G401 (cell line): ENCODE results near the gene USF1. TPM values are rescaled to one million over a fixed set of nuclear protein-coding genes. Genes with fewer than 3 reads are reported as not detected.
"Not testable (repeated sequence)": the region's sequence is repeated elsewhere in the genome, so short reads cannot be mapped to it uniquely, and the experiment has no call there.

Experiments used
- DNase-seq: peaks from one replicate; pipeline ENCODE4 v3.0.0-alpha.2; 2015; ENCODE audit warnings: low spot score
- in situ Hi-C: cut with HindIII; loops from 2 replicates; pipeline ENCODE4 v1.10.0; 2016; ENCODE audit warnings: low sequenced_read_pairs, mixed read lengths
- total RNA-seq: library from RNA; depleted of rRNA; stranded (reverse); fragments of >200 nt; shearing (Covaris generic); gene quantifications from 2 replicates; pipeline ENCODE4 v1.2.3, GENCODE V29; 2014

USF1 gene
- total RNA-seq, 1 experiment from 2014 or later = 108 TPM

DNA sequence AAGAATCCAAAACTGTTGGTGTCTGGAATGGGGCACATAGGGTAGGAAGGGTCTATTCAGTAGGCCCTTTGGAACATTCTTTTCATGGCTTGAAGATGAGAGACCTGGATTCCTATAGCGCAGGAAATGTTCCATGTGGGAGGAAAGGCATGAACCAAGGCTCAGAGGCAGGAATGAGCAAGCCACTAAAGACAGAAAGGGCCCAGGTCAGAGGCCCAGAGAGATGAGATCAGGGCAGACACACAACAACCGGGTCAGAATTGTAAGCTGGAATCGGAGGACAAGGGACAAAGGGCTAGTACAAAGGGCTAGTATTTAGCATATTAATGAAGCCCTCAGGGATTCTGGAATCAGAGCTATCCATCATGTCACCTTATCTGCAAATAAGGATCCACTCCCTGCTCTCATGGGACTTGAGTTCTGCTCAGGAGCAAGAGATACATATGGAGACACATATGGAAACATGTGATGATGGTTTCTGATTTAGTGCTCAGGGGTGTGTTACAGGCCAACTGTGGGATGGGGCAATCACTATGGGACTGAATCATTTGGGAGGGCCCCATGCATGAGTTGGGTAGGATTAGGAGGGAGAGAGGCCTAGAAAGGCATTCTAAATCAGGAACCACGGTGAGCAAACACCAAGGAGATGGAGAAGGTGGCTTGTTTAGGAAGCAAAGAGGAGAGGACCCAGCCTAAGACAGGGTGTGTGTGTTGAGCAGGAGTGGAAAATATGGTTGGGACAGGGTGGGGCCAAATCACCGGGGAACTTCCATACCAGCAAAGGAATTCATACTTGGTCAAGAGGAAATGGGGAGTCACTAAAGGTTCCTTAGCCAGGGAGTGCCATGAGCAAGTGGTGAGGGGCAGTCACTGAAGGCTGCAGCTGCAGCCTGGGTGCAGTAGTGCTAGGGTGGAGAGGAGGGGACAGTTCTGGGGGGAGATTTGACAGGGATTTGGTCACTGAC lies 34.9 kb upstream of the USF1 start:
- DNase-seq = no peak
- in situ Hi-C loops = no loop called here

DNA sequence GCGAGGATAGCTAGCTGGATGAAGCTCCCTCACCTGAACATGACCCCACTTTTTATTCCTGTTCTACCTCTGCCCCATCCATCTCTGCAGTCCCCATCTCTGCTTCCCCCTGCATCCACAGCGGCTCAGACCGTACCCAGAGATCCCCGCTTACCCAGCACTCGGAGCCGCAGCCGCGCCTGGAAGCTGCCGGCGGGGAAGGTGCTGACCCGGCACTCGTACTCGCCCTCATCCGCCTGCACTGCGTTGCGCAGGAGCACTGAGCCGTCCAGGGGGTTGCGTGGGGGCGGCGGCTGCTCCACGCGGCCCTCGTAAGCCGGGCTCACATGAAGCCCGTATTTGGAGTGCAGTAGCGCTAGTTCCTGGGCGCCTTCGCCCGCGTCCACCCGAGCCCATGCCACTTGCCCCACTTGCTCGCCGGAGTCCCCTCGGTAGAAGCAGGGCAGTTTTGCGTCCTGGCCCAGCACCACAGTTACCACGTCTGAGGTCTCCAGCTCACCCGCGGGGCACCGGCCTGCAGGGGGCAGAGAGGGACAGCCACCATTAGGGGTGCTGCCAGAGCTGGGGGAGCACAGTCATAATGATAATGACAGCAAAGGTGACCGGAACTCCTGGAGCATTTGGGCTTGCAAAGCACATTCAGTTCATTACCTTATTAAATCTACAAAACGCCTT lies 33.8 kb upstream of the USF1 start:
- no peak for DNase-seq
- in situ Hi-C loops = no loop called here

DNA sequence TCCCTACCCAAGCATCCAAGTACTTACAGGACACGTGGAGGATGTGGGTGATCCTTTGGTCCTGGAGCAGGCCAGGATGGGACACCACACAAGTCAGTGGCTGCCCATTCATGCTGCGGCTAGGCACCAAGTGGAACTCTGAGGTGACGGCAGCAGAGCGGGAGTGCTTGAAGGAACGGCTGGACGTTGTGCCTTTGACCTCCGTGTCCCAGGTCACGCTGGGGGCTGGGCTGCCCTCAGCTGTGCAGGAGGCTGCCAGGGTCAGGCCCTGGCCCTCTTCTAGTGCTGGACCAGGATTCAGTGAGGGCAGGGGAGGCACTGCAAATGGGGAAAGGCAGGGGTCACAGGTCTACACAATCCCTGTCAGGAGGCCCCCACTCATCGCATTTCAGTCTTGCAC lies 31.6 kb upstream of the USF1 start:
- no peak for DNase-seq
- in situ Hi-C loops = no loop called here

DNA sequence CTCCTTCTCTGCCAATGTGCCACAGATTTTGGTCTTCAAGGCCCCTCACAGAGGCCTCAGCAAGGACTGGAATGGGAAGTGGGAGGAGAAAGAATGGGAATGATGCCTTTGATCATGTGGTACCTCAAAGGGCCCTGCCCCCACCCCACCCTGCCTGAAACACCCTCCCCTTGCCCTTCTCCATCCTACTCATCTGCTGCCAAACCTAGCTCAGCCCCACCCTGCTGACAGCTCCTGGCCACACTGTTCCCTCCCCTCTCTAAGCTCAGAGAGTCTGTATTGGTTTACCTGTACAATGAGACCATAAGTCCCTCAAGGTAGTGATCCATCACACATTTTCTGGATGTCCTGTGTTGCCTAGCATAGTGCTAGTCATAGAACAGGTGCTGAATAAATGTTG lies 30.6 kb upstream of the USF1 start:
- no peak for DNase-seq

DNA sequence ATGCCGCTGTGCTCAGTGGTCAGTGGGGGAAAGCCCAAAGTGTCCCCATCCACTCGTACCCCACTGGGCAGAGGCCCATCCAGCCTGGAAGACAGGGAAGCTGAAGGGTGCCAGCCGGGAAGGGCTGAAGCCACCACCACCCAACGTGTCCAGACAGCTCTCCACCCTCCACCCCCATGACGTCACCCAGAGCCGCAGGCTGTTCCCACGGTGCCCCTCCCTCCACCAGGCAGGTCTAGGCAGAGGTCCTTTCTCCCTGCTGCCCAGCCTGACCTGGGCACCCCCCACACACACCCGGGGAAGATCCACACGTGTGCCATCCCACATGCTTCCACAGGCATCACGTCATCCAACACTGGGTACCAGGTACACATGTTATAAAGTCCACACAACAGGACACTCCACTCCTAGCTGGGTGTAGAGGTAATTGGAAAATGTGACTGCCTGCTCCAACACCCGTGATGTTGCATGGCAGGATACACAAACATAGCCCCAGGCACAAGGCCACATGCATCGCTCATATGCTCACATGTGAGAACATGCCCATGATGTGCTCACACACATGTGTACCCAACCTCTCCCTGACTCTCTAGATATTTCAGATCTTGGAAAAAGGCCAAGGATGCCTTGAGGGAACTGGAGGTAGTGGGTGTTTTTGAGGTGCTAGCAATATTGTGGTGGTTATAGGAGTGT lies 29.0 kb upstream of the USF1 start:
- DNase-seq = no peak
- in situ Hi-C loops = no loop called here

More for the DNA sequence above, 30.6 kb upstream of the USF1 start:
- in situ Hi-C loops = no loop called here

DNA sequence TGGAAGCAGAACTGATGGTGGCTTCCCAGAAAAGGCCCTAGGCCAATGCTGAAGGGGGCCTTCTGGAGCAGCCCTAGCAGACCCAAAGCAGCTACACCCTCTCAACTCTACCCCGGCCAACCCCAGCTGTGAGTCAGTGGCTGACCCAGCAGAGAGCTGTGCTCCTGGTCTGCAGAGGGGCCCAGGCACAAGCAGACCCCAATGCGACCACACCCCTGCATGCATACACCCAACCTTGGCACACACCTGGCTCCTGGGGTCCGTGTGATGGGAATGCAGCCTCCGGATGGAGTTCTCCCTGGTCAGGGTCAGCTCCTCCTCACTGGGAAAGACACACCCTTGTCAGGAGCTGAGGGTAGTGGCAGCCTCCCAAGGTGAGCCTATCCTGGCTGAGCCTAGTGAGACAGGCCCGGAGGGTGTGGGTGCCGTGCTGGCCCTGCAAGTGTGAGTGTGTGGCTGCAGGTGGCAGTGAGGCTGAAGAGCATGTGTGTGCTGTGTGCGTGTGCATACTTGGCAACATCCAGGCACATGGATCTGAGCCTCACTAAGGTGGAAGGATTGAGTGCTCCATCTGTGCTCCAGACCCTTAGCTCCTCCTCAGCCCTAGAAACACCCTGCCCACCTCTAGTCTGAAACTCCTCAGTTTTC lies 27.8 kb upstream of the USF1 start:
- in situ Hi-C loops = no loop called here
- no peak for DNase-seq

DNA sequence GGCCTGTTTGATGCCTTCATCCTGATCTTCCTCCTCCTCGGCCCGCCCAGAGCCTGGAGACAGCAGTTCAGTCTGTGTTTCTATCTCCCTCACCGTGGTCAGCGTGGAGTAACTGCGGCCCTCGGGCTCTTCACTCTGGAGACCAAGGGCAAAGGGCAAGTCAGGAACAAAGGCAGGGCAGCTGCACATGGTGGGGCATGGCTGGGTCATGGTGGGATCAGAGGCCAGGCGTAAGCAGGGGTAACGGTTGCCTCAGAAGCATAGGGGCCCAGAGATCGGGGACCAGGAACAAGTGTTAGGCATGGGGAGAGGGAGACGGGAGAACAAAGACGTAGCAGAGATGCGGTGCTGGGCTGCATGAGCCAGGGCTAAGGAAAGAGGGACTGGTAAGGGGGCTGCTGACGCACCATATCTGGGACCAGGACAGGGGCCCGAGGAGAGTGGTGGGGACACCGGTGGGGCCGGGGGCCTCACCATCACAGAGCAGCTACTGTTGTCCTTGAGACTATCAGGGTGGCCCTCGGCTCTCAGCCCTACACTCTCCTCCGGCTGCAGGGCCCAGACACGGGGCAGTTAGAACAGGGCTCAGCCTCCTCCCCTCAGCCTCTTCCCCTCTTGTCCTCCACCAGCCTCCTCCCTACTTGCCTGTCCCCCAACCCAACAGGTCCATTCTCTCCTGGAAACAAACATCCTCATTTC lies 27.1 kb upstream of the USF1 start:
- no peak for DNase-seq
- in situ Hi-C loops = no loop called here

DNA sequence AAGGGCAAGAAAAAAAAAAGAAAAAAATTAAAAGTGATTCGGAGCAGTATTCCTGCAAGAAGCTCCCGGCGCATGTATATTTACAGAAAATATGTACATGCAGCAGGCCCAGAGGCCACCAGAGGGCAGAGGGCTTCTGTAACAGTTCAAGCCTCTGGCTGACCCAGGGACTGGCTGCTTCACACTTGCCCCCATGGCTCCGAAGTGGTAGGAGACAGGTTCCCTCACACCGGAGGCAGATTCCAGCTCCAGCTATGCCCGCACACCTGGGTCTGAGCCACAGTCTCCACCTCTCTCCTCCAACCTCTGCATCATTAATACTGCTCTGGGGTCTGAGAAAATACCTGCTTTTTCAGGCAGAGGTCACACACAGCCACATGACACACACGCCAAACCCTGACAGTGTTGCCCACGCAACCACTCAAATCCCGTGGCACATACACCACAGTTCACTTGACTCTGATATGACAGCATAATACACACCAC lies 26.2 kb upstream of the USF1 start:
- in situ Hi-C loops = no loop called here
- DNase-seq = peak; percentile 17

DNA sequence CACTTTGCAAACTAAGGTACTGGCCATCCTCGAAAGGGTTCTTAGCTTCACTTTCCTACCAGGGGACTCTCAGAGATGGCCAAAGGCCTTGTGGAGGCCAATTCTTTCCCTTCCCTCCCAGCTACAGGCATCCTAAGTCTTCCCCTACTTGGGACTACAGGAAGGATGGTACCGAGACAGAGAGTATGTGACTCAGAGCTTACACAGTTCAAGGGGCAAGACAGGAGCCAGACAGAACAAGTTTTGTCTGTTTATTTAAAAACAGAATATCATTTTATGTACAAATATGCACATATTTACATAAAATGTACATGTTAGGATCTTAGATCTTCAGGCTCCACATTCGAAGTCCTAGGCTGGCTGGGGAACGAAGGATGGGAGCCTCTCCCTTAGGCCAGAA lies 25.0 kb upstream of the USF1 start:
- no peak for DNase-seq
- in situ Hi-C loops = no loop called here

DNA sequence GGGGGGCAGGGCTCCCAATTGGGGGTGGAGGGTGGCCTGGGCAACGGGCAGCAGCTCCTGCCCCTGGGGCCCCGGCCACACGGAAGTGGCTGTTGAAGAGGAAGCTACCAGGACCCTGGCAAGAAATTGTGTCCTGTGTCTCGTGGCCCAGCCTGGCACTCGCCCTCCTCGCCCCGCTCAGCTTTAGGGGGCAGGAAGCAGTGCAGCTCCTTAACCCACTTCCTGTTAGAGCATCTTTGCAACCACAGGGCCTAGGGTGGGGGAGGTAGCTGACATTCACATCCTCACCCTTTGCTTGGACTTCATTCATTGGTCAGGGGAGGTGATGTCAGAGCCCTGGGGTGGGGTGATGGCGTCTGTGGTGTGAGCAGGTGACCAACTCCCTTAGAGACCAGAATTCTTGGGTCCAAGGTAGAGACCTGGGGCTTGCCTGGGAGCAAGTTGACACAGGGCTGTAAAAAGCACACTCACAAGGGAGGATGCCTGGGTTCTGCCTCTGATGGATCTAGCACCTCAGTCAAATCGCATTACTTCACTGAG lies 24.0 kb upstream of the USF1 start, which contains the start of gene ARHGAP30:
ARHGAP30 (minus strand) TSS at position 161 of the 540 bp plus-strand sequence. CDS start 267 bp downstream, outside the sequence.
- in situ Hi-C loops = no loop called here
- no peak for DNase-seq

DNA sequence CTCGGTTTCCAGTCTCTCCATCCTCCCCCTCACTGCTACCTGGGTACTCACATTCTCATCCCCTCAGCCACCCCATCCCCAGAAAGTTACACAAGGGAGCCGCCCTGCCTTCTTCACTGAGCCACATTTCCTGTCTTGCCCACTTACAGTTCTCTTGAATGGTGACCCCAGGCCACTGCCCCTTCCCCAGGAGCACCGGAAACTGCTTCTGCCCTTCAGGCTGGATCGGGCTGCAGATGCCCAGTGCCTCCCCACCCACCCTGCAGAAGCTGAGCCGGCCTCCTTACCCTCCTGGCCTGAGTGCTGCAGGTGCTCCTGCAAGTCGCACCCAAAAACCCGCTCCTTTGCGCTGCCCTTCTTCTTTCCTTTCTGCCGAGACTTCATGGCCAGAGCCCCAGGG lies 23.5 kb upstream of the USF1 start:
- no peak for DNase-seq
- in situ Hi-C loops = no loop called here

DNA sequence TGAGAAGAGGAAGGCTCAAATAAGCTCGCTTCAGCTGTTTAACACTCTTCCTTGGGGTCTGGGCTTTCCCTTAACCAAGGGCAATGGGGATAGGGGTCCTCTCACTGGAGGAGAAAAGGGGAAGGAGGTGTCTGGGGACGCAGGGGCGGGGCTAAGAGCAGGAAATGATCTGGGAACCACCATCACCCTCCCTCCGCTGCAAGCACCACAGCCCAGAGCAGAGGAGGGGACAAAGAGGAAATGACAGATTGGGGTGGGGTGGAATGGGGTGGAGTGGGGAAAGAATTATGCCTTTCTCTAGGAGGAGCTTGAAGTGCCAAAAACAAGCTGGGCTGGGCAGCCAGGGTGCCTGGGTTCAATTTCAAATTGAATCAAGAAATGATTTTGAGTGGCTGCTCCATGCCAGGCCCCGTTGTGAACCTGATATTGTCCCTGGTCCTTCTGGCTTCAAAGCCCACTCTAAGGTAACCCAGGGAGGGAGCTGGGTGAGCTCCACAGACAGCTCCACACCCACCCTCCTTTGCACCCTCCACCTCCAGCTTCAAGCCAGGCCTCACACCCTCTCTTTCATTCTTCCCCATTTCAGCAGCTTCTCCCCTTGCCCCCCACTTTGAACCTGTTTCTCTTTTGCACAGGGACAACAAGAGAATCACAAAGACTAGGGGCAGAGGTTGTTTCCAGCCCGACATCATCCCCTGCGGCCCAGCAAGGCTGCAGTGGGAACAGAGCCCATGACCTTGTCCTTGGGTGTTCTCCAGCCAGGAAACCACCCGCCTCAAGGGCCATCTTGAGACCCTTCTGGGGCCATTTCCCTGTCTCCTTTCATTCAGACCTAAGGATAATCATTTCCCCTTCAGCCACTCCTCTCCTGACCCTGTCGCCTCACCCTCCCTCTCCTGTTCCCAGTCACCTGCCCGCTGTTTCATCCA lies 22.8 kb upstream of the USF1 start:
- no peak for DNase-seq
- in situ Hi-C loops = no loop called here

DNA sequence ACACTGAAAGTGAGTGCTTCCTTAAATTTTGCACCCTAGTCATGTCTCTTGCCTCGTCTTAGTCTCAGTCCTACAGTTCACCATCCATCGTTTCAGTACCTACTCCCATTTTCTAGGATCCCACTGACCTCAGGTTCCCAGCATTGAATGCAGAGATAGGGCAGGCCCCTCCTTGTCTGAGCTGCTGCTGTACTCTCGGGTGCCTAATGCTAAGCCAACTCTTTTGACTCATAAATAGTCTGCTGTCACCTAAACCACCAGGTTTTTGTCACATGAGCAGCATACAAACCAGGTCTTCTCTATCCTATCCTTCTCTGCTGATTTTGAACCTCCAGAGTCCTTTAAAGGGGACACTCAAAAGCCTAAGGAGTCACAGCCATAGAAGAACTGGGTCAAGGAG lies 20.9 kb upstream of the USF1 start:
- no peak for DNase-seq
- in situ Hi-C loops = no loop called here

DNA sequence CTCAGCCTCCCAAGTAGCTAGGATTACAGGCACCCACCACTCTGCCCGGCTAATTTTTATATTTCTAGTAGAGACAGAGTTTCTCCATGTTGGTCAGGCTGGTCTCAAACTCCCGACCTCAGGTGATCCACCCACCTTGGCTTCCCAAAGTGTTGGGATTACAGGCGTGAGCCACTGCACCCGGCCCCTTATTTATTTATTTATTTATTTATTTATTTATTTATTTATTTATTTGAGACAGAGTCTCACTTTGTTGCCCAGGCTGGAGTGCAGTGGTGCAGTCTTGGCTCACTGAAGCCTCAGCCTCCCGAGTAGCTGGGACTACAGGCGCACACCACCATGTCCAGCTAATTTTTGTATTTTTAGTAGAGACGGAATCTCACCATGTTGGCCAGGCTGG lies 19.9 kb upstream of the USF1 start:
- in situ Hi-C loops, DNase-seq: not testable (repeated sequence)

DNA sequence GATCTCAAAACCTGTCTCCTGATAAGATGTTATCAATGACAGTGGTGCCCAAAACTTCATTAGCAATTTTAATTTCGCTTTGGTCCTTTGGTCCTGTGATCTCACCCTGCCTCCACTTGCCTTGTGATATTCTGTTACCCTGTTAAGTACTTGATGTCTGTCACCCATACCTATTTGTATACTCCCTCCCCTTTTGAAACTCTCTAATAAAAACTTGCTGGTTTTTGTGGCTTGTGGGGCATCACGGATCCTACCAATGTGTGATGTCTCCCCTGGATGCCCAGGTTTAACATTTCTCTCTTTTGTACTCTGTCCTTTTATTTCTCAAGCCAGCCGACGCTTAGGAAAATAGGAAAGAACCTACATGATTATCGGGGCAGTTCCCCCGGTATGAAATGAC lies 18.2 kb upstream of the USF1 start:
- in situ Hi-C loops, DNase-seq: not testable (repeated sequence)

DNA sequence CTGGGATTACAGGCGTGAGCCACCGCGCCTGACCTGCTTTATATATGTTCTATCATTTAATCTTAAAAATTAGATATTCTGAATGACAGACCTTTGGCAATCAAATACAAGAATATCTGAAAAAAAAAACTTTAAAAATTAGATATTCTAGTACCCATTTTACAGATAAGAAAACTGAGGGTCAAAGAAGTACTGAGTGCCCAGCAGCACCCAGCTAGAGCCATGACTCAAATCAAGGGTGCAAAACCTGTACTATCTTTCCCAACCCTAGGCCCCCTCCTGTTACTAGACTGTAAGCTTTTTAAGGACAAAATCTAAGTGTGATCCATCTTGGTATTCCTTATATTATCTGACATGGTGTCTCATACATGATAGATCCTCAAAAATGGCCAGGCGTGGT lies 15.6 kb upstream of the USF1 start:
- in situ Hi-C loops = no loop called here
- DNase-seq = no peak

DNA sequence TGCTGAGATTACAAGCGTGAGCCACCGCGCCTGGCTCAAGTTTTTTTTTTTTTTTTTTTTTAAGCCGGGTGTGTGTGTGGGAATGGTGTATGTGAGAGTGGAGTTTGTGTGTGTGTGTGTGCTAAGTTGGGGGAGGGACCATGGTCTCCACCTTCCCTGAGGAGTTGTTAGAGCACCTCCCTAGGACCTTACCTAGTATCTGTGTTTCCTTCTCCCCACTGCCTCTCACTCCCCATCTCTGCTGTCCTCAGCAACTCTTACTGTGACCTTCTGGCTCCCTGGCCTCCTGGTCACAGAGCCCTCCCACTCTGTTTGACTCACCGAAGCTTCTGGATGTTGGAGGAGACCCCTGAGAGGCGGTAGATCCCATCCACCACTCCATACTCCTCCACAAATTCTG lies 13.5 kb upstream of the USF1 start:
- in situ Hi-C loops = no loop called here
- no peak for DNase-seq
